HG03520 (cell line): ENCODE measurements around the gene AAR2.

Experiments
- ATAC-seq: cut with Tn5 transposase; IDR thresholded peaks from one replicate; pipeline ENCODE4 v1.9.1; 2021; ENCODE audit warnings: mild to moderate bottlenecking, moderate library complexity; ENCODE audit not compliant: unreplicated experiment

The AAR2 gene, protein sequence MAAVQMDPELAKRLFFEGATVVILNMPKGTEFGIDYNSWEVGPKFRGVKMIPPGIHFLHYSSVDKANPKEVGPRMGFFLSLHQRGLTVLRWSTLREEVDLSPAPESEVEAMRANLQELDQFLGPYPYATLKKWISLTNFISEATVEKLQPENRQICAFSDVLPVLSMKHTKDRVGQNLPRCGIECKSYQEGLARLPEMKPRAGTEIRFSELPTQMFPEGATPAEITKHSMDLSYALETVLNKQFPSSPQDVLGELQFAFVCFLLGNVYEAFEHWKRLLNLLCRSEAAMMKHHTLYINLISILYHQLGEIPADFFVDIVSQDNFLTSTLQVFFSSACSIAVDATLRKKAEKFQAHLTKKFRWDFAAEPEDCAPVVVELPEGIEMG

DNA sequence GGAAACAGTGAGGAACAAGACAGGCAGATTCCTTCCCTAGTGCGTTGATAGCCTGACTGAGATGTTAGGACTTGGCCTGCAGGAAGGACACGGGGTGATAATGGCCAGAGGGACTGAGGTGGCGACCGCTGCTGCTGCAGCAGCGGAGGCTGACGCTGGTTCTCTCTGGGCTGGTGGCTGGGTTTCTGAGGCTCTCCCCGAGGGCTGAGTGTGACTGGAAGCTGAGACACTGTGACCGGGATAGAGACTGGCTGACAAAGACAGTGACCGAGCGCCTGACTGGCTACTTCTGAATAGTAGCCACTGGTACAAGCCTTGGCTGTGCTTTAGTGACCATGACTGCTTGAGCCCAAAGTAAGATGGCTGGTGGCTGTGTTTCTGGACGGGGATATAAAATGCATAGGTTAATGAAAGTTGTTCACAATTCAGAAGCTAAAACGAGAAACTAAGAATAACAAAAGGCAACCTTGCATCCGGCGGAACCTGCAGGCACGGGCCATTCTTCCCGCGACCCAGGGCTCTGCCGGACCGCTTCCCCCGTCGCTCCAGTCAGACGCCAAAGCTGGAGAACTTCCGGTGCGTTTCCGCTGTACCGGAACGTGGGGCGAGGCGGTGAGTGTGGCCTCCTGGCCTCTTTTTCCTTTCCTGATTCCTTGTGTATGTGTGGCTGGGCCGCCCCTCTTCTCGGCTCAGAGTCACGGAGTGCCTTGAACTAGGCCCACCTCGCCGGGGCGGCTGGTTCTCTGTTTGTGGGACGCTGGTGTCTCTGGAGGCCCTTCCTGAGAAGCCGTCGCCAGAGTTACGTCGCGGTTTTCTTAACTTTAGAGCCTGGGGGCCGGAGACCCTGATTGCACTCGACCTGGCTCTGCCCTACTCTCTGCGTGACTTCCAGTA lies at the start of gene AAR2:
Gene AAR2, plus strand, starts transcription at position 587 of the 894 bp plus-strand sequence. CDS start 3,391 bp downstream, outside the sequence.
- ATAC-seq = no peak

- no peak for ATAC-seq
Observed at GRCh38 chr20:36193977-36194712, 42.1 kb upstream of the AAR2 start.

DNA sequence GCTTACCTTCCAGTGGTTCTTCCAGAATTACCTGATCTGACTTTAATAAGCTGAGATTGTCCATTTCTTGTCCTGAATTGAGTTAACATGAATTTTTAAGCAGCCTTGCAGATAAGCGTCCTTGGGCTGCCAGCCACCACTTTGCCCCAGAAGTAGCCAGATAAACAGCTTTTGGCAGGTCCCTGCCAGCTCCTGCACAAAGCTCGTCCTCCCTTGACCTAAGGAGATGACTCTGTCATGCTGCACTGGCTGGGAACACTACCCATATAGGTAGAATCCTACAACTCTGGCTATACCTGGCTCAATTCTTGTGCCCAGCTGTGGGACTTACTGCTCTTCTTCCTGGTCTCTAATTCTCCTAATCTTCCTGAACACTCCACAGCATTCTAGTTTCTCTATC lies 39.6 kb upstream of the AAR2 start:
- no peak for ATAC-seq

DNA sequence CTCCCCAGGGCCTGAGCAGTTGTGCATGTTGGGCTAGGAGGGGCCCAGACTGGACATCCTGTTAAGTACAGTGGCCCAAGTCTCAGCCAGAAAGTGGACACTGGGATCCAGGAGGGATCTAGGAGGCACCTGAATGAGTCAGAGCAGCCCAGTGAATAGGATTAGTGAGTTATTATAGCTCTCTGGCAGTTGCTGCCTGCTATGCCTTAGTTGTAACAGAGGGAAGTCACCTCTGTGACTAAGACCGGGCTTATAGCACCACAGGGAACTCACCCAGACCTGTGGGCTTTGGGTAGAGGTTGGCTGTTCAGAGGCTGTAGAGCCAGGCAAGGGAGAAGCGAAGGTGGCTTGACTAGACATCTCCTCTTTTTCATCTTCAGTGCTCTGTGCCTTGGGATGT lies 39.0 kb upstream of the AAR2 start:
- no peak for ATAC-seq

DNA sequence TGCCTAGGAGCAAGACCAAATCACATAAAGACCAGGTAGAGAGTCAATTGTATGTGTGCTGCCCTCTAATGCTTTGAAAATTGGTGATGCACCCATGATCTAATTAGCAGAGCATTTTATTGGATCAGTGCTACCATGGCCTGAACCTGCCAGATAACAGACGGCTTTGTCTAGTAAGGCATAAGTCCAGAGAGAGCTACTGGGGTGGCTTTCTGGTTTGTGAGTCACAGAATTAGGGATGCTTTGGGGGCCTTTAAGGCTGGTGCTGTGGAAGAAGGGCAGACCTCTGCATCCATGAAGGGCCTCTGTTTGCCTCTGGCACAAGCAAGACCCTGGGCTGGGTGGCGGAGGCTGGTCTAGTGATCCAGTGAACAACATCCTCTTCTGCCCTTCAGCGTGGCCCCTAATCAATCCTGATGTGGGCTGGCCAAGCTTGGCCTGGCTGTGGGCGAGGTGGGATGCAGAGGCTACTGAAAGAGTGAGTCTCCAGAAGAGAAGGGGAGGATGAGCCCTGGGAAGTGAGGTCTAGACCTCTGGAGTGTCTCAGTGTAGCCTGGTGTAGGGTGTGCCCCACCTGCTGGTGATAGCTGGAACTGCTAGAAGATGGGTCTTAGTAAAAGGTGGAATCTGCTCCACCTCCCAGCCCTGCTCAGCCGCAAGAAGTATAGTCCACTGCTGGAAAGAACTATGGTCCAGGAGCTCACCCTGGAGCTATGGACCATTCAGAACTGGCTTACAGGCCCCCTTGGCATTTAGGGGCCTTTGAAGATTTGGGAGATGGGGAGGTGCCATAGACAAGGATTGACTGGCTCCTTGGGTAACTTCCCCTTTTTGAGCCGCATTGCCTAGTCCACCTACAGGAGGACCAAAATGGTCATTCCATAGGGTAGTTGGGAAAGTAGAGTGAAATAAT lies 36.7 kb upstream of the AAR2 start:
- no peak for ATAC-seq

- no peak for ATAC-seq
Observed at GRCh38 chr20:36200451-36200850, 35.8 kb upstream of the AAR2 start.

GRCh38 chr20:36201198-36201597 lies 35.1 kb upstream of the AAR2 start:
- ATAC-seq = no peak

DNA sequence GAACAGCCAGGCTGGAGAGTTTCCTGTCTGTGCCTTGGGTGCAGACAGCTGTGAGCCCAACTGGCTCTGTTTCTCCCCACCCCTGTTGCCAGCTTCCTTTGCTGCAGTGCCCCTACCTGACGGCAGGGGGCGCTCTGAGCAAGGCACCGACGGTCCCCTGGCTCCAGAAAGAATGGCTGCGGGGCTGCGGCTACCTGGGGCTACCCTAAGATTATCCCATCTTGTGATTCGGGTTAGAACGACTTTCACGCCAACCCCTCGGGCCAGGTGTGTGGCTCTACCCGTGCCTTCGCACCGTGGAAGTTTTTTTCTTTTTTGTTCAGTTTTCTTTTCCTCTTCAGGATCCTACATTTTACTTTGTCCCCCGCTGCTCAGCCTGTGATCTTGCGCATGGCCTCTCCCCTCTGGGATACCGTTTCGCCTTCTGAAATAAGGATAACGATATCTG lies 33.4 kb upstream of the AAR2 start:
- no peak for ATAC-seq

DNA sequence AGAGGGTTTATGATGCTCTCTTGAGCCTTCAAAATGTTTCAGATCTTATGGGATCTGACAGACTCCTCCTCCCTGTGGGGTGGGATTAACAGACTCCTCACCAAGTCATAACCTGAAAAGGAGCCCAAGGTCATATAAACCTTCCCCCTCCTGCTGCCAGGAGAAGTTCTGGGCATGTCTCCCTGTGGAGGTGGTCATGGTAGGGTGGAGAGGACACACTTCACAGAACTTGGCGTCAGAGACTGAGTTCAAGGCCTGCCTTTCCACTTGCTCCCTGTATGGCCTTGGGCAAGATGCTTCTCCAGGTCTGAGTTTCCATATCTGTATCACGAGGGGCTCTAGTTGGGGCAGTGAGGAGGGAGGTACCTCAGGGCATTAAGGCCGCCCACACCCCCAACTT lies 32.4 kb upstream of the AAR2 start:
- ATAC-seq = no peak

DNA sequence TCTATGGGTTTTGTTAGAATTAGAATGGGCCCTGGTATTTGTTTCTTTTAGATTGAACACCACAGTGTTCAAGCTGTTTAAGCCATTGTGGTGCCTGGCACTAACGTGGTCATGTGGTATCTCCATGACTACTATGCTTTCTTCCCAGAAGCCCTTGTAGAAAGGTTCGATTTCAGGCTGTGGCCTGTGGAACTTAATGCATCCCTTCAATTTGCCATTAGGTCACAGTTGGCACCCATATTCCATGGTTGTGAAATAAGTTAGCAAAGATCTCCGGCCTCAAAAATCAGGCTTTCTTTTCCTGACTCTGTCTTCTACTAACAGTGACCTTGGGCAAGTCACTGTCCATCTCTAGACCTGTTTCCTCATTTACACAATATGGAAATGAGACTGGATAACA lies 31.3 kb upstream of the AAR2 start:
- ATAC-seq = no peak

- no peak for ATAC-seq
Observed at GRCh38 chr20:36206068-36206467, 30.2 kb upstream of the AAR2 start.

DNA sequence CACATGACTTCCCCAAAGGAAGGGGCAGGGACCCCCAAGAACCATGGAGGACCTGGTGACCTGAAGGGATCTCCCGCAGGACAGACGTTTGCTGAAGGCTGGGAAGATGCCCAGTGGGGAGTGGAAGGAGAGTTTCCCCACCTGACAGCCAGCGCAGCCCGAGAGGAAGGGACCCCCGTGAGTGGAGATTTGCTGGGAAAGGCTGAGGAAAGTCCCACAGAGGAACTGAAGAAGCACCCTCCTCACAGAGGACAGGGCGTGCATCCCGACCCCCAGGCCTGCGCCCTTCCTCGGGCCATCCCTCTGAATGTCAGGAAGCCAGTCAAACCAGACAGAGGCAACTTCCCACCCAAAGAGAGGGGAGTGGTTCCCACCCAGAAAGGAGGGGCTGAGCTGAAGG lies 29.6 kb upstream of the AAR2 start:
- ATAC-seq = no peak

GRCh38 chr20:36207602-36208001 lies 28.7 kb upstream of the AAR2 start:
- ATAC-seq = no peak

GRCh38 chr20:36208257-36208656 lies 28.0 kb upstream of the AAR2 start:
- no peak for ATAC-seq

DNA sequence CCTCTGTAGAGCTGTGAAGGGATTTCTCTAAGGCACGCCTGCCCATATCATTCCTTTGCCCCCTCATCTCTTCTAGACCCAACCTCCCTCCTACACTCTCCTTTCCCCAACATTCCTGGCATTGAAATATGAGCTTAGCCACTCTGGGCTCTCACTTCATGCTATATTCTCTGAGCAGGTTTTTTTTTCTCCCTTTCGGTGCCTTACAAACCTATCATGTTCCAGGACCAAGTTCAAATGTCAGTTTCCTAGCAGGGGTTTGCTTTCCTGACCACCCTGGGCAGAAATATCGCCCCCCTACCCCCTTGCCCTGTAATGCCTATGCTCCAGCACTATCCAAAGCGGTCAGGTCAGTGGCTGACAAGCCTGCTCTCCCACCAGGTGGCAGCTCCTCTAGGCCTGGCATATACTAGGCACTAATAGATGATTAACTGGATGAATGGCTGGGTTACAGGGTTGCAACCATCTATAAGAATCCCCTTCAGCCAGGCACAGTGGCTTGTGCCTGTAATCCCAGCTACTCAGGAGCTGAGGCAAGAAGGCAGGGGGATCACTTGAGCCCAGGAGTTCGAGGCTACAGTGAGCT lies 25.7 kb upstream of the AAR2 start:
- ATAC-seq = no peak

DNA sequence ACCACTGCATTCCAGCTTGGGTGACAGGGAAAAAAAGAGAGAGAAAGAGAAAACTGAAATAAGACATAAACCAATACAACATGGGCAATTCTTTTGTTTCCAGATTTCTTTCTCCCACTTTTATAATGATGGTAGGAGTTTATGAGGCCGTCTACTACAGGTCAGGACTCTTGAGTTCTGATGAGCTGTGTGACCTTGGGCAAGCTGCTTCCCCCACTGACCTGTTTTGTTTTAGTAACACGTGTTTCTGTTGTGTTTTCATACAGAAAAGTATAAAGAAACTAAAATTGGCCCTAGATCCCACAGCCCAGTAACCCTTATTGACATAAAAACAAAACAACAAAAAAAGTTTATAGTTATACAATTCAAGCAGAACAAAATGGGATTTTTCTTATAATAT lies 22.9 kb upstream of the AAR2 start:
- no peak for ATAC-seq

GRCh38 chr20:36214684-36215256 lies 21.5 kb upstream of the AAR2 start:
- ATAC-seq = no peak

GRCh38 chr20:36215778-36216177 lies 20.5 kb upstream of the AAR2 start:
- ATAC-seq = no peak

GRCh38 chr20:36216314-36217025 lies 19.8 kb upstream of the AAR2 start:
- ATAC-seq = no peak
